ENCODE measurements around the gene EVA1A.

Gene EVA1A

DNA sequence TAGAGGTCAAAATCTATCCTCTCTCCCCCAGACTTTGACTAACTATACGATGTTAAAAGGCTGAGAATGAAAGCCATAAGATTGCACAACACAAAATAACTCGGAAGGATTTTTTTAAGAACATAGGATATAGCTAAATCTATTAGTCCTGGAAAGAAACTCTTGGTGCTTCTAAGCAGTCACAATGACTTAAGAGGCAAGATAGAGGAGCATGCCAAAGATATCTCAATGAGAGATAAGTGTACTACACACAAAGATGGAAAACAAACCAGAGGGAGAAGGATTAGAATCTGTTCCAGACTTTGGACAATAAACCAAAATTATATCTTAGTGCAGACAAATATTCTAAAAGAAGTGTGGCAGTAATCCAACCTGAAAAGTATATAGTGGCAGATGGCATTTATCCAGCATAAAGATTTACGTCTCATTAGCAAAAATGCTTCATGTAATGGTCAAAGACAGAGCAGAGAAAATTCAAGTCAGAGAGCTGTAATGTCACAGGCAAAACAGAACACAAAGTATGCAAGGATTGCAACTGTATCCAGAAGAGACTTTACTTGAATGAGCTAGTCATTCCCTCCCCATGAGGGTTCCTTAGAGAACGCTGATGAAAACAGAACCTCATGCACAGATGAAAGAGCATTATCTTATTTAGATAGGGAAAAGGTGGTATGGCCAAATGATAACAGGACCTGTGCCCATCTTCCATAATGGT lies 28.8 kb upstream of the EVA1A start:
- DNase-seq = no peak

DNA sequence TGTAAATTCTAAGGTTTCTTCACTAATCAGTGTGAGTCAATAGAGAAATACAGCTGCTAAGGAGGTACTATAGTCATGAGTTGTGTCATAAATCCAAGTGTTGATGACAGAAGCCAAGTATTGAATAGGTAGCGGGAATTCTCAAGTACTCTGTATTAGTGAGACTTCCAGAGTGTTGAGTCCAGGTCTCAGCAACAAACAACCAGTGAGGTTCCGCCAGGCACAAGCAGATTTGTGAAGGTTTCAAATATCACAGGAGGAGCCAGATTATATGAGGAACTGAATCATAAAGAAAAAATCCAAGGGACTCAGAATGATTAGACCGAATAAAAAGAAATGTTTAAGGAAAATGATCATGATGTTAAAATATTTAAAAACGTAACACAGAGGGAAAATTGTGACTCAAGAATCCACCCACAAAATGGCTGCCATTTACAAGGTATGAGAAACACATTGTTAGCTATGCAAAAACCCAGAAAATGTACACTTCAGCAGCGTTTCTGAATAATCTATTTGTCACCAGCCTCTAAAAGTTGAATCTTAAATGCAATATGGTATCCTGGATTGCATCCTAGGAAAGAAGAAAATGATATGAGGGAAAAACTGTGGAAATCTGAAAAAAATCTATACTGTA lies 27.3 kb upstream of the EVA1A start:
- no peak for DNase-seq

DNA sequence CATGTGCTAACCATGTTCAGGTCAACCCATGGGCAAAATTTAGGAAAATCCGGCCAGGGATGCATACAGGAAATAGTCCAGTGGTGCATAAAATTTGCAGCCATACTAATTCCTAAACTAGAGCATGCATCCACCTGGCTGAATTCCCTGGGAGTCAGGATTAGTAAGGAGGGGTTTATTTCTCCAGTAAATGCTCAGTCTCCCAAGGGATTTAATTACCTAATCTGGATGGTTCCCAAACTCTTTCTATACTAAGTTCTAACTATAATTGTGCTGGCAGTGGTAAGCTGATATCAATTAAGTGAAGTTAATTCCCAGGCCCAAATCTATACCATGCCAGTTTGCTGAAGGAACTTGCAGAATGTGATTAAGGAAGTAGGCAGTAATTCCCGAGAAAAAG lies 26.2 kb upstream of the EVA1A start:
- DNase-seq = no peak

DNA sequence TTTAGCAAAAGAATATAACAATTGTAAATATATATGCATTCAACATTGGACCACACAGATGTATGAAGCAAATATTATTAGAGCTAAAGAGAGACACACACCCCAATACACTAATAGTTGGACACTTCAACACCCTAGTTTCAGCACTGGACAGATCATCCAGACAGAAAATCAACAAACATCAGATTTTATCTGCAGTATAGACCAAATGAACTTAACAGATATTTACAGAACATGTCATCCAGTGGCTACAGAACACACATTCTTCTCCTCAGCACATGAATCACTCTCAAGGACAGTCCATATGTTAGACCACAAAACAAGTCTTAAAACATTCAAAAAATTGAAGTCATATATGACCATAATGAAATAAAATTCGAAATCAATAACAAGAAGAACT lies 22.1 kb upstream of the EVA1A start:
- DNase-seq = no peak

- no peak for DNase-seq
These were observed 19.9 kb upstream of the EVA1A start for GRCh38 chr2:75580606-75581005.

- DNase-seq = no peak
These were observed 19.4 kb upstream of the EVA1A start for GRCh38 chr2:75580156-75580555.

- no peak for DNase-seq
These were observed 18.4 kb upstream of the EVA1A start for GRCh38 chr2:75579186-75579585.

- no peak for DNase-seq
These were observed 16.5 kb upstream of the EVA1A start for GRCh38 chr2:75577280-75577679.

- DNase-seq = no peak
These were observed 13.4 kb upstream of the EVA1A start for GRCh38 chr2:75574106-75574505.

GRCh38 chr2:75573145-75573878 lies 12.6 kb upstream of the EVA1A start:
- no peak for DNase-seq

DNA sequence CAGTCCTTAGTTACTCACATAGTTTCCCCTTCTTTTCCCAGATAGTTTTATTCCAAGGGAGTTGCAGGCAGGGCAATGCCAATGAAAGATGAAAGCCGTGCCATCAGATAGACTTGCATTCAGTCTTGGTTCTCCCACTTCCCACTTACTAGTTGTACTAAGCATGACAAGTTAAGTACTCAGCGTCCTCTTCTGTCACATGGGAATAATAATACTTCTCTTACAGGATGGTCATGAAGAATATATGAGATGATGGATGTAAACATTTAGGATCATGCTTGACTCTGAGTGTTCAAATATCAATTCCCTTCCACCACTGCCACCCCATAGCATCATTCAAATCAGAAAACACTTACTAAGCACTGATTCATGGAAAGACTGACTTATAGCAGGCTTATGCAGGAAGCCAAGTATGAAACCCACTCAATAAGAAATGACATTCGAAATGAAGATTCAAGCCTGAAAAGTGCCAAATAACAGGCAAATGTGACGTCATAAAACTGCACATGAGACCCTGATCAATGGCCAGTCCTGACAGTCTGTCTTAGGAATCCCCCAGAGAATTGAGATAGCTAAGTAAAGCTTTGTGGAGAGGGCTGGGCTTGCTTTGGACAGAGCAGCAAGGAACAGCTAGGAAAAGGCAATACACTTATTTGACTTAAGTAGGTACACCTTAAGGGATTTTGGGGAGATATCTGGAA lies 11.1 kb upstream of the EVA1A start:
- no peak for DNase-seq

DNA sequence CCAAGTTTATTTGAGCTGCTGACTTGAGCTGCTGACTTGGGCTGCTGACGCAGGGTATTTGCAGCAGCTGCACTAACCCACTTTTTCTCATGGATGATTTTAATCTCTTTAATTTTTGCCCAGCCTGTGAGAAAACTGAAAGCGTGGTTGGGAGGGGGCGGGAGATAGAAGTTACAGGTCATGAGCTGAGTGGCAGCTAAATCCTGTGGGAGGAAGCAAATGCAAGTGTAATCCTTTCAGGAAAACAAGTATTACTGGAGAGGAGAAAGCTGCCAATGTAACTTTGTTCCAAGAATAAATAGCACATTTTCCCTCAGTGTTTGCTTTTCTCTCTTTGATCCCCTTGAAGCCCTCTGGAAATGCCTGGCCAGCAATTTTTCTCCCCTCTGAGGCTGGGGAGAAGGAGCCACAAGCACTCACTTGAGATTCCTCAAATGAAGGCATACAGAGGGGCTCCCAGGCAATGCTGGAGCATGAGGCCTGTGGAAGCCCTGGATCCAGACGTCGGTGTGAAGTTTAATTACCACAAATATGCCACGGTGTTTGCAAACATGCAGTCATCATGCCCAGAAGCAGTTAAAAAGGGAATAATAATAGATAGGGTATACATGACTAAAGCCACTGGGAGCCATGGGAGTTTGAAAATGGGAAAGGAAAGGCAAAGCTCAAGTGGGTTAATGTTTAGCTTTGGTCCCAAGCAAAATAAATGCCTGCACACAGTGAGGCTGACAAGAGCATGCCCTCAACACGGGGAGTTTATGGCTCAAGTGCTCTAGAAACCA lies 10.4 kb upstream of the EVA1A start:
- no peak for DNase-seq

DNA sequence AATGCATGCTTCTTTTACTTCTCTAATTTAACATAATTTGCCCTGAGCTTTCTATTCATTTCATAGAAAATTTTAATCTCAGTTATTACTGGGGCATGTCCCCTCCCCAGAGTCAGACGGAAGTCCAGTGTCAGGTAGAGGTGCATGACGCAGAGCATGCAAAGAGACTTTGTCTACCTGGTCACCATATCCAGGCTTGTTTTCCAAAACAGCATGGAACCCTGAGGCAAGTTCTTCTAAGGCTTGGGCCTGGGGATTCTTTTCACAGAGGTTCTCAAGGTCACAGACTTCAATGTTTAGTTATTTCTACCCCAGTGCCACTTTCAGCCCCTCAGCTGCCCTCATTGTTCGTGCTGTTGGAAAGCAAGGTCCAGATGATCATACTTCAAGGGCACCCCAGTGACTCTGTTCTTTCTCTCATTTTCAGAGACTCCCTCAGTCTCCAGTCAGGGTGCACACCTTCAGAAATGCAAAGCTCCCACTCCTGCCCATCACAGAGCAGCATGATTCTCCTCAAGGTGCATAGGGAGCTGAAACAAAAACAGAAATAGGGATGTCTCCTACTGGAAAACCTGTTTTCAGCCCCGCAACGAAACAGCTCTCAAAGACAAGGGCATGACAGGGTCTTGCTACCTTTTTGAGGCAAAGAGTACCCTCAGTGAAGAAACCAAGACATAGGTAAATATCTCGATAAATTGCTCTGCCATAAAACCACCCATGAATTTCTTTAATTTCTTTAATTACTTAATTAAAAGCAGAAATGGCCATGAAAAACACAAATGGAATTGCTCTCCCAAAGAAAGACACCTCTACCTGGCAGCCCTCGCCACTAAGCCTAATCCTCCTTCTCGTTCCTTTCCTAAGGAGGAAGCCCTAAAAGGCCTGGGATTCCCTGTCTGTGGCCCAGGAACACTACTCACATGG lies 9.5 kb upstream of the EVA1A start:
- no peak for DNase-seq

- DNase-seq = no peak
These were observed 8.8 kb upstream of the EVA1A start for GRCh38 chr2:75569546-75569945.

DNA sequence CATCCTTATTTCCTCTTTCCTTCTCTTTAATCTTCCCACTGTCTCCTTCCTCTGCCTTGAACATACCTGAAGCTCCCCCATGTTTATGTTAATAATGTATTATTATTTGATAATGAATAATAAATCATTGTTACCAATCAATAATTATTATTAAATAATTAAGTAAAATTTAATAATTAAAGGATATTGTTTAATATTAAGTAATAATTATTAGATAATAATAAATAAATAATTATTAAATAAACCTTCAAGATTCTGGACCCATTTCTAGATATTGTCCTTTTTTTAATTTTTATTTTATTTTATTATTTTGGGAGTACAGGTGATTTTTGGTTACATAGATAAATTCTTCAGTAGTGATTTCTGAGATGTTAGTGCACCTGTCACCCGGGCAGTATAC lies 7.4 kb upstream of the EVA1A start:
- DNase-seq = no peak

DNA sequence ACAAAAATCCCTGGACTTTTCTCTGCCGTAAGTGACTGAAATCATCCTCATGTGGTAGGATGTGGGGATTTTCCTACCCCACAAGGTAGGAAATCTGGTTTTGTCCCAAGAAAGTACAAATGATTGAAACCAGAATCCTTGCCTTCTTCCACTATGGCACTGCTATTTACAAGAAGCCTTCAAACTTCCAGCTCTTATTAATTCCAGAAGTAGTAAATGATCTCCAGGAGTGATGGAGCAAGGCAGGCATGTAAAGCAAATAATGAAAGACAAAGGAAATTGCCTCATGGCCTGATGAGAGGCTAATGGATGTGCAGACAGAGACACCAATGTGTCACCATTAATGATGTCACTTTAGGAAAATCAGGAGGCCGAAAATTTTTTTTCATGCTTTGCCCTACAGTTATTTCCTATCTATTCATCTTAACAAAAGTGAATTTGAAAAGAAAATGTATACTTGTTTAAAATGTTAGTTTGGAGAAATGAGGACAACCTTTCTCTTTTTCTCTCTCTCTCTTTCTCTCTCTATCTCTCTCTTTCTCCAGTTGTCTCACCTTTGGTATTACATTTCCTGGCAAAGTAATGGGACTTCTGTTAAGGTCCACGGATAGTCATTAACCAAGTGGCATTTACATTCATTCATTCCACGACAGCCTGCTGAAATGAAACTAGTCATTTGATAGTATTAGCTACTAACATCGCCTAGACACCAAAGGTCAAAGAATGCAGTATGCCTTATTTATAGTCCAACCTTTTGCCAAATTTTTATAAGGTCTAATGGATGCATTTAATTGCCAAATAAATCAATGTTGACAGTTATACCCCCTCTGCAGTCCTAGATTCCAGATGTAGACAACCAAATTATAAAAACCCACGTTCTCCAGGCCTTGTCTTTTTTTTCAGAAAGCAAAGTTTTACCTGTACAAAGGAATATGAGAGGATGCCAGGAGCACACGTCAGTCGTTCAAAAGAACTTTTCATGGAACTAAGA lies 5.0 kb upstream of the EVA1A start:
- DNase-seq = no peak

DNA sequence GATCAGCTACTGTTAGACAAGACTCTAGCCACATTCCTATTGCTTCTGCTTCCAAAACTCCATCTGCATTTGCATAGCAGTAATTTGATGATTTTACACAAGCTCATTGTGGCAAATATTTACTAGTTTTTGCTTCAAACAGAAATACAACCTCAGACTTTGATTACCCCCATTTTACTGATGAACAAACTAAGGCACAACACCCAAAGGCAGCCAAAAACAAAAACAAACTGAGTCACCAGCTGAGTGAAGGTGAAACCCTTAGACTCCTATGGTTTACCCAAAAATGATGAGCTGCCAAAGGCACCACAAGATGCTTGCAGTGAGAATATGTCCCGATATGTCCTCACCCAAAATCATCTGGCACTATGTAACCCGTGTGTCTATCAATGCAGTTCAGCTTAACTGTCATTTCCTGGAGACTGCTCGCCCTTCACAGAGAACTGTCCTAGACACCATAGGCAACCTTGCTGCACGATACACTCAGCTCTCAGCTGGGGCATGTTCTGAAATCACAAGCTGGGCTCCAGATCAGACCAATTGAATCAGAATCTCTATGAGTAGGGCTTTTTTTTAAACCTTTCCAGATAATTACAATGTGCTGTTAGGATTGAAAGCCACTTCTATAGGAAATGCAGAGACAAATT lies 4.1 kb upstream of the EVA1A start:
- DNase-seq = no peak

DNA sequence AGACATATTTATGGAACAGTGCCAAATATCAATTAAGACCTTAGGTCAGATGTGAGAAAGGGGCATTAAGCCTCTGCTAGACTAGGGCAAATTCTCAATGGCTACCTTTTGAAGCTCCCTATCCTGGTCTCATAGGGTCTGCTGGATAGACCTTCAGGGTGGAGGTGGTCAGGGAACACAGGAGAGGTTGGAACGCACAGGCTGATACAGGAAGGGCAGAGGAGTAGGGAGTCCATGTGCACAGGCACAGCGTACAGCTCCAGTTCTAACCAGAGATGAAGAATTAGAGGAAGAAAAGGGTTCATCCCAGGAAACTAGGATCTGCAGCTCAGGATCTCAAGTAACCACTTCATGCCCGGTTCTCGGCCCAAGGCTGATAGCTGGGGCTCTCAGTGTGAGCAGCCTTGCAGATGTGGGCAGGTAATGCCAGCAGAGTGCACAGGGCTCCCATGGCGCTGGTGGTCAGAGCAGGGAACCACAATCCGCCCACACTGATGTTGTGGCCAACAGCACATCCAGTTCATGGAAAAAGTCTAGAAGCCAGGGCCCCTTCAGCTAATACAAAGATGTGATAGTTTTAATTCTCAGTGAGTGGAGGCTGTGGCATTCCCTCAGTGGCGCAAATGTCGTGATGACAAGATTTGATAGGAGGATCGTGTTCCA lies 3.4 kb upstream of the EVA1A start:
- DNase-seq = no peak

DNA sequence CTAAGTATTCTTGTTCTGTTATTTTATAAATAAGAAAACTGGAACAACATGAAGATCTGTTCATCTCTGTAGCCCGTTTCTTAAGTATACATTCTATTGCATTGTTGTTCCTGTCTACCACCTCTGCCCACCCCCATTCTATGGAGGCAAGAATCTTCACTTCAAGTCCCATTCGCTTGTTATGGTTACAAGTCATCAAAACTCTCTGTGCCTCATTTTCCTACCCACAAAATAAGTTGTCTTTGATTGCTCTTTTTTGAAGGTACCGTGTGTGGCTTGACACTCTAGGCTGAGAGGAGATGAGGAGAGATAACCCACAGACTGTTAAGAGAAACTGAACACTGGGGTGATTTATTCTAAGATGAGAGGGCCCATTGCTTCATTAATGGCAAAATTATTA lies 2.9 kb upstream of the EVA1A start:
- DNase-seq = no peak
